Measurements from ENCODE around the gene CACNA1C.

Gene CACNA1C

DNA sequence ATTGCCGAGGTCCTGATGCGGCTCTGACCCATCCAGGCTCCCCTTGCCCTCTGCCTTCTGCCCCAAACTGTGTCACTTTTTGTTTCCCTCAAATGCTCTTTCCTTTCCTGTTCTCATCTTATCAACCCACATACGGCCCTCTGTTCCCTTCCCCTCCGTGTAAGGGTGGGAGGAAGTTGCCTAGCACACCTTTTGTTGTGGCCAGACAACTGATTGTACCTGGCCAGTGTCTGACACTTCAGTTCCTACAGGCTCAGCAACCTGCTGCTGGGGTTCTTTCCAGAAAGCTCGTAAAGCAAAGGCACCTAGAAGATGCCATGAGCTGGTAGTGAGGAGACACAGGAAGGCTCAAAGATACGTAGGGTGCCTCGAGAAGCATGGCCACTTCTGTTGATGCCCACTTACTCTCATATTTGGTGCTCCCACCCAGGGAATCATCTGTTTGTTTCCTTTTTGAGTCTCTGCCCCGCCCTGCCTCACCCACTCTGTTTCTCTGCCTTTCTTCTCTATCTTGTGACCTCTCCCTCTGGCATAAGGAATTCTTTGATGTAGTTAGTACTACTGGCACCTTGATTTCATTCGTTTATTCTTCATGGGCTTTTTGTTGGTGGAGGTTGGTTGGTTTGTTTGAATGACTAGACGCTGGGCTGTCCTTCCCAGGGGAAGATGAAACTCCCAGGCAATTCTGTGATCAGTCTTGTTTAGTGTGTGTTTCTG lies 589.5 kb downstream of the CACNA1C start:
- no peak for DNase-seq

DNA sequence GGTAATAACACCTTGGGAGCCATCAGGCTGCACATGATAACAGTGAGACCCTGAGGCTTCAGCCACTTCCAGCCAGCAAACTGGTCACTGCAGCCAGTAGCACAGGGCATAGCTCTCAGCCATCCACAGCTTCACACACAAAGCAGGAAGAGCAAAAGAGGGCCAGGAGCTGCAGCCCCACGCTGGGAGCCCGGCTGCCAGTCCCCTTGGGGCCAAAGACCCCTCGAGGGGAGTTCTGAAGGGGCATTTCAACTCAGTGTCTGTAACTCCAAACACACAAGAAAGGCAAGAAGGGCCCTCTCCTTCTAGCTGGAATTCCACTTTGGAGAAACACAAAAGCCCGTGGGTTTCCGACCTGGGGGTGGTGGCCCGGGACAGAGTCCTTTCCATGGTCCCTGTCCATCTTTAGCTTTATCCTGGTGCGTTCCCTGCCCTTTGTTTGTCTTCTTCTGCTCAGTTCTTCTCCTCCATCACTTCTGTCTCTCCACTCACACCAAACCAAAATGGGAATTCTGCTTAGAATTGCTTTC lies 590.2 kb downstream of the CACNA1C start:
- DNase-seq, result no peak

- DNase-seq, result no peak
These were observed 590.9 kb downstream of the CACNA1C start for GRCh38 chr12:2643576-2644135.

- DNase-seq, result no peak
These were observed 592.1 kb downstream of the CACNA1C start for GRCh38 chr12:2644683-2645405.

DNA sequence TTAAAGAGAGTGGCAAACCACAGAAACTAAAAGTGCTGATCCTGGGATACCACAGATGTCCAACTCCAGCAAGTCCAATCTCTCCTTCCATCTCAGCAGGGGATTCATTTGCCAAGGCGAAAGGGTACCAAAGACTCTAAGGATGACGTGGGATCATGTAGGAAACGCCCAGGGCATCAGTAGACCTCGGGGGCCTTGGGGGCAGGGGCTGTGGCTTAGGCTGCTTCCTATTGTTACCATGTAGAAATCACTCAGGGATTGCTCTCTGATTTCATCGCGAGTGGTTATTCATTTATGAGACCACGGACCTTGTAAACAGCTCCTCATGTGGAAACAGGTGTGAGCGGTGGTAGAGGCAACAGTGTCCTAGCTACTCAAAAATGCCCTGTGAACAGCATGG lies 592.7 kb downstream of the CACNA1C start:
- no peak for DNase-seq

DNA sequence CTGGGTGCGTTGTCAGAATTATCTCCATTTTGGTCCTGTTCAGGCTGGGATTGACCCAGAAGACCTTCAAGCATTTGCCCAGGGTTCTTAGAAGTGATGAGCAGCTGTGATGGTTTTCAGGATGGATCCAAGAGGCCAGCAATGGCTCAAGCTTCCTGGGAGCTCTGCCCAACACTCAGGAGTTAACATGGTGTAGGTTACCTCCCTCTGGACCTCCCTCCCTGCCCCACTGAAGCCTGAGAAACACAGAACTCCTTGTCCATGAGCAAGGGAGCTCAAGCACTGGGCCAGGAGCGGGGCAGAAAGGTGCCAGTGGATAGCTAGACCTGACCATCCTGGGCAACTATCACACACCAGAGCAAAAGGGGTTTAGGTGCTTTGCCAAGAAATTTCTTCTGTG lies 593.6 kb downstream of the CACNA1C start:
- no peak for DNase-seq

- DNase-seq, result no peak
These were observed 594.4 kb downstream of the CACNA1C start for GRCh38 chr12:2647186-2647585.

DNA sequence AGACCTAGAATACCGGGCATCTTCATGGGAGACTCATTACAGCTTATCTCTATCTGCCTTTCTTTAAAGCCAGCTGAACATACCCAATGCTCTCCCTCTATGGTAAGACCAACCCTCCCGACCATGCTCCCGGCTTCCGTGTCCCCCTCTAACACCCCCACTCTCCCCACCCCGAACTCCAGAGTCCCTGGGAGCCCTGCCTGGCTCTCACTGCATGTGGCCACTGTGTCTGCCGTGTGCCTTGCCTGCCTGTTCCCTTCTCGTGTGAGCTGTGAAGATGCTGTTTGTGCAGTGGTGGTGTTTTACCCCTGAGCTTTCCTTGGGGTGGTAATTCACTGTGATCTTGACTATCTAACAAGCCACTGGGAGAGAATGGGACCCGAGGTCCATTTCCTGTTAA lies 595.6 kb downstream of the CACNA1C start:
- DNase-seq, result no peak

GRCh38 chr12:2649201-2650030 lies 596.6 kb downstream of the CACNA1C start:
- DNase-seq, result no peak

DNA sequence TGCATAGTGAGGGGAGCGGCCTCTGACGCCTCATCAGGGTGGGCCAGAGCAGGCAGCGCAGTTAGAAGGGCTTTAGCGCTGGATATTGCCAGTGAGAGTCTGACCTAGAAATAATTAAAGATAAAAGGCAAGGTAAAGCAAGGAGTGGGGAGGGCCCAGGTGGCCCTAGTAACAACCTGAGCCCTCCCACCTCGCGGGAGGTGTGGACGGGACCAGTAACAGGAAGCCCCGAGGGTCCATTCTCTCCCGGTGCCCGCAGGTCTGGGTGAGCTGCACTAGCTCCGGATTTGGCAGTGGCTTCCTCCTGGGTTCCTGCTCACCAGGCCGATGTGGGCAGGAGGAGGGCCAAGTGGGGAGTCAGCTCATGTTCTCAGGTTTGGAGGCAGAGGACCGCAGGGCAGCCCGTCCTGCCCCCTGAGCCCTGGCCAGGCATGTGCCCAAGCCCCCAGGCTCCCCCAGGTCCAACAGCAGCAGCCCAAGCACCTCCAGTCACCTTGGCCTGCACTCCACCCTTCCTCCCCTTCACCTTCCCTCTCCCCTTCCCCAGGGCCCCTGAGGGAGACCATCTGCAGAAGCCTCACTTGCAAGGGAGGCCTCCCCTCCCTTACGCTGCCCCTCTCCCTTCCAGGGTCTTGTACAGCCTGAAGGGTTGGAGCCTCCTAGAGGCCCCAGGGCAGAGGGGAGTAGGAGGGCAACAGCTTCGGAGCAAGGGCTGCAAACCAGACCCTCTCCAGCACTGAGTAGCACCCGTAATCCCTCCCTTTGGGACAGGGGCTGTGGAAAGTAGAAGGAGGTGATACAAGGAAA lies 597.7 kb downstream of the CACNA1C start:
- no peak for DNase-seq

- DNase-seq, result no peak
These were observed 598.5 kb downstream of the CACNA1C start for GRCh38 chr12:2651068-2651965.

- no peak for DNase-seq
These were observed 599.2 kb downstream of the CACNA1C start for GRCh38 chr12:2652011-2652400.

DNA sequence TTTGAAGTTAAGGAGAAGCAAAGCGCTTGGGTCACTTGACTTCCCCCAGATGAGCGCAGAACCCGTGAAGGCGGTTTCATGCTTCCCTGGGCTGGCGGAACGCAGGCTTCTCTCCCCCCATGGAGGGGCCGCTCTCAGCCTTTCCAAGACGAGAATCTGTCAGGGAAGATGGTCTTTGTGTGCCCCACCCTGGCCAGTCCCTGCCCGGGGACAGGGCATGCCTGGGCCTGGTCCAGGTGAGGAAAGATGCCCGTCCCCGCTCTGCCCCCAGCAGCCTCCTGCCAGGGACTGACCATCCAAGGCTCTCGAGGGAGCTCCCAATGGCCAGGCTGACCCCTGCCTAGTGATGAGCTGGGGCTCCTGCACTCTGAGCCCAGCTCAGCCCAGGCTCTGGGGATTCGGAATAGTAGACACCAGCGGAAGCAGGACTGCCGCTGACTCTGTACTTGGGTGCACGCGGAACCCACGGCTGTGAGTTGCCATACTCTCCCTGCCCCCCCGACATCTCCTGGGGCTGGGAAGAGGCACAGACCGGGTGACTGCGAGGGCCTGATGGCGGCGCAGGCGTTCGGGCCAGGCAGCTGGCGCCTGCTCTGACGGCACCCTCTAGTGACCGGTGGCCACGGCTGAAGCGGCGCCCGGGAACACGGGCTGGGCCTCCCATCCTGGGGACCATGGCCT lies 599.8 kb downstream of the CACNA1C start:
- DNase-seq, result no peak

- DNase-seq, result no peak
These were observed 600.7 kb downstream of the CACNA1C start for GRCh38 chr12:2653461-2653965.

GRCh38 chr12:2654311-2654710 lies 601.5 kb downstream of the CACNA1C start:
- DNase-seq, result no peak

- DNase-seq, result no peak
These were observed 602.0 kb downstream of the CACNA1C start for GRCh38 chr12:2654741-2655140.

DNA sequence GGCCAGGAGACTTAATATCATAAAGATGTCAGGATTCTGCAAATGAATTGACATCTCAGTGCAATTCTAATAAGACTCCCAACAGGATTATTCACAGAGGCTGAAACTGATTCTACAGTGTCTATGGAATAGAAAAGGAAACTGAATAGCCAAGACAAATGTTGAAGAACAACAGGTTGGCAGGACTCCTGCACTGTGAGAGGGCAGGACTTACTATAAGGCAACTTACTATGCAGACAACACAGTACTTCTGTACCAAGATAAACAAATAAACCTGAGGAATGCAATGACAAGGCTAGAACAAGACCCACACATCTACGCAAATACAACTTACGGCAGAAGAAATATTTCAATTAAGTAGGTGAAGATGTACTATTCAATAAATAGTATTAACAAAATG lies 609.7 kb downstream of the CACNA1C start:
- DNase-seq, result no peak

GRCh38 chr12:2664721-2665577 lies 612.2 kb downstream of the CACNA1C start:
- no peak for DNase-seq

GRCh38 chr12:2666411-2666810 lies 613.6 kb downstream of the CACNA1C start:
- DNase-seq, result no peak
